Skeletal muscle satellite cell (primary cell): ENCODE results near the gene DTD1.

Experiments
- H3K27me3 ChIP-seq: 2 replicates; pipeline ENCODE4 v1.7.0; 2013; ENCODE audit warnings: low read length; ENCODE audit not compliant: control insufficient read depth, insufficient read depth
- H3K36me3 ChIP-seq: 2 replicates; pipeline ENCODE4 v1.7.0; 2013; ENCODE audit warnings: mild to moderate bottlenecking, control low read depth, low read length; ENCODE audit not compliant: insufficient read depth
- H3K4me1 ChIP-seq: 2 replicates; pipeline ENCODE4 v1.7.0; 2013; ENCODE audit warnings: low read length; ENCODE audit not compliant: control insufficient read depth, insufficient read depth
- H3K4me2 ChIP-seq: 2 replicates; pipeline ENCODE4 v1.7.0; 2013; ENCODE audit warnings: mild to moderate bottlenecking, low read length
- H3K4me3 ChIP-seq: 2 replicates; pipeline ENCODE4 v1.7.0; 2013; ENCODE audit warnings: low read length
- H3K9ac ChIP-seq: 2 replicates; pipeline ENCODE4 v1.7.0; 2013; ENCODE audit warnings: mild to moderate bottlenecking, low read depth, low read length, moderate library complexity
- H3K9me3 ChIP-seq: replicated peaks from 2 replicates; pipeline ENCODE4 v1.7.0; 2013; ENCODE audit warnings: mild to moderate bottlenecking, control low read depth, low read length

DTD1 gene

GRCh38 chr20:18715564-18715963 lies 127.7 kb downstream of the DTD1 start:
- Histone ChIP-seq H3K27me3 (no peaks in the 10 kb centered on the region), H3K4me3 (no peak overlapping the region)

DNA sequence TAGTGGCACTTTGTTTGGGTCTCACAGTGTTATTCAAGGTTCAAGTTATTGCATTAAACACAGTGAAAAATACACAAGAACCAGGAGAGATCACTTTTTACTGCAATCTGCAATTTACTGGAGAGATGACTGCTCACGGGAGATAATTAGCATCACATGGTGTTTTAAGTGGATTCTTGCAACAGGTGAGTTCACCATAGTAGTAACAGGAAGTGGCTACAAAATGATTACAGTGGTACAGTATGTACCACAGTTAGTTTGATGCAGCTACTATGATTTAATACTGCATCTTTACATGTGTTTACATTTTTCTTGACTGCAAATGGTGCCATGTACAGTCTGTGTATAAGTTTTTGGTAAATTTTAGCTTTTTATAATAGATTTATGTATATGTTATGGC lies 129.2 kb downstream of the DTD1 start:
- Histone ChIP-seq H3K9me3 (no peaks in the 10 kb centered on the region), H3K4me1 (peaks cover 16% of the 10 kb centered on the region), H3K27me3 (no peaks in the 10 kb centered on the region), H3K4me3 (no peak overlapping the region), H3K9ac (no peak overlapping the region), H3K36me3 (no peaks in the 10 kb centered on the region), H3K4me2 (no peak overlapping the region)

More at GRCh38 chr20:18715564-18715963, 127.7 kb downstream of the DTD1 start:
- H3K9ac ChIP-seq: no peak overlapping the region
- H3K9me3 ChIP-seq: no peaks in the 10 kb centered on the region
- no peak overlapping the region for H3K4me2 ChIP-seq
- H3K4me1 ChIP-seq: peaks cover 16% of the 10 kb centered on the region
- no peaks in the 10 kb centered on the region for H3K36me3 ChIP-seq

DNA sequence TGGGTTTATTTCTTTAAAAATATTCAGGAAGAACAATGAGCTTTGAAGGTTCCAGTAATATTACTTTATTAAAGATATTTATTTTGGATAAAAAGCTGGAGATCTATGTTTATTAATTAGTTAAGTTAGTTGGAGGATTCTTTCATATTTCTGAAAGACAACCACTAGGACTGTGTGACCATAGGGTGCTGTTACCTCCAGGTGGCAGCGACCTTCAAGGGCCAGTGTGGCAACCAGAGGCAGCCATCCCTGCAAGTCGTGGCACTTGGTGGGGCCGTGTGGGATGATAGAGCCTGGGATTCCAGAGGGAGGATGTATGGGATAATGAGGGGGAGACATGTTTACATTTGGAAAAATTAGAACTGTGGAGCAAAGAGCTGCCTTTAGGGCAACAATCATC lies 130.3 kb downstream of the DTD1 start:
- Histone ChIP-seq H3K4me3 (no peak overlapping the region), H3K4me1 (peaks cover 16% of the 10 kb centered on the region), H3K9ac (no peak overlapping the region), H3K27me3 (no peaks in the 10 kb centered on the region), H3K36me3 (no peaks in the 10 kb centered on the region), H3K4me2 (no peak overlapping the region), H3K9me3 (no peaks in the 10 kb centered on the region)

GRCh38 chr20:18719426-18719825 lies 131.6 kb downstream of the DTD1 start:
- H3K36me3 ChIP-seq: no peaks in the 10 kb centered on the region
- no peak overlapping the region for H3K4me2 ChIP-seq
- H3K9ac ChIP-seq: peak overlapping the region; percentile 11
- H3K27me3 ChIP-seq: no peaks in the 10 kb centered on the region
- H3K4me3 ChIP-seq: no peak overlapping the region
- peaks cover 16% of the 10 kb centered on the region for H3K4me1 ChIP-seq
- no peaks in the 10 kb centered on the region for H3K9me3 ChIP-seq

DNA sequence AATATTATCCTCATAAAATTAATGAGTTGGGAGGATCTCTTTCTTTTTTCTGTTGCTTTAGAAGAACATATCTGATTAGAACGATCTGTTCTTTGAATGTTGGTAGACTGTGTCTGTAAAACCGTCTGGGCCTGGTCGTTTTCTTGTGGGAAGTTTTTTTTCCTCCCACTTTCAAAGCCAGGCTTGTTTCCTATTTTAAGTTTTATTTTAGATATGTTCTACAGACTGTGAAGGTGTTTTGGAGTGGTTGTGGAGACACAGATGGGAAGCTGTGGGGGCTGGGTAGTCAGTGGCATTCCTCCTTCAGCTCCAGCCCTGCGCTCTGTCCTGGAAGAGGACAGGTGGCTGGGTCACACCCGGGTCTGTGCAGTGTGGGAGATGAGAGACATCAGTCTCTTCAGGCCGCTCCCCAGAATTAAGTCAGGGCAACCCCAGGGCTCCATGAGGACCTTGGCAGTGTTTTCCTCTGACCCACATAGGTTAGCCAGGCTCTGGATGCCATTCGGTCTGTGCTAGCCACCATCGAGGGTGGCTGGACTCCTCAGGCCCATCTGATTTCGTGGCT lies 133.8 kb downstream of the DTD1 start:
- Histone ChIP-seq H3K4me1 (peaks cover 16% of the 10 kb centered on the region), H3K27me3 (no peaks in the 10 kb centered on the region), H3K4me2 (no peak overlapping the region), H3K4me3 (no peak overlapping the region), H3K9me3 (no peaks in the 10 kb centered on the region), H3K9ac (no peak overlapping the region), H3K36me3 (no peaks in the 10 kb centered on the region)

DNA sequence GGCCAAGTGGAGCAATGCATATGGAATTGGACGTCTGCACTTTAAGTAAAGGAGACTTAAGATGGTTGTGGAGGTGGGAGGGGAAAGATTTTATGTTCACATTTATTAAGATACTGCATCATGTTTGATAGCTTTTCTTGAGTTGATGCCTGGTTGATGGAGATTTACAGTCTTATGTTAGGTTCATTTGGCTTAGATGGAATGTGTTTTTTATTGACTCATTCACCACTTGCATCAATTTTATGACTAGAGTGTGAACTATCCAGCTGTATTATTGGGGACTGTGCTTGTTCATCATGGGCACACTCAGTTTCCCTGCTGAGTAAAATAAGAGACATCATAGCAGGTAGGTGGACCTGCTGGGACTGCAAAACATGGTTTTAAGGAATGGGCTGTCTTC lies 134.5 kb downstream of the DTD1 start:
- Histone ChIP-seq H3K36me3 (no peaks in the 10 kb centered on the region), H3K4me3 (no peak overlapping the region), H3K9ac (no peak overlapping the region), H3K4me2 (no peak overlapping the region), H3K27me3 (no peaks in the 10 kb centered on the region), H3K4me1 (peaks cover 10% of the 10 kb centered on the region), H3K9me3 (no peaks in the 10 kb centered on the region)

- Histone ChIP-seq H3K27me3 (no peaks in the 10 kb centered on the region), H3K9me3 (no peaks in the 10 kb centered on the region), H3K4me3 (no peak overlapping the region), H3K4me1 (peaks cover 6% of the 10 kb centered on the region), H3K4me2 (no peak overlapping the region), H3K9ac (no peak overlapping the region), H3K36me3 (no peaks in the 10 kb centered on the region)
Measured at GRCh38 chr20:18724077-18724476, 136.2 kb downstream of the DTD1 start.

DNA sequence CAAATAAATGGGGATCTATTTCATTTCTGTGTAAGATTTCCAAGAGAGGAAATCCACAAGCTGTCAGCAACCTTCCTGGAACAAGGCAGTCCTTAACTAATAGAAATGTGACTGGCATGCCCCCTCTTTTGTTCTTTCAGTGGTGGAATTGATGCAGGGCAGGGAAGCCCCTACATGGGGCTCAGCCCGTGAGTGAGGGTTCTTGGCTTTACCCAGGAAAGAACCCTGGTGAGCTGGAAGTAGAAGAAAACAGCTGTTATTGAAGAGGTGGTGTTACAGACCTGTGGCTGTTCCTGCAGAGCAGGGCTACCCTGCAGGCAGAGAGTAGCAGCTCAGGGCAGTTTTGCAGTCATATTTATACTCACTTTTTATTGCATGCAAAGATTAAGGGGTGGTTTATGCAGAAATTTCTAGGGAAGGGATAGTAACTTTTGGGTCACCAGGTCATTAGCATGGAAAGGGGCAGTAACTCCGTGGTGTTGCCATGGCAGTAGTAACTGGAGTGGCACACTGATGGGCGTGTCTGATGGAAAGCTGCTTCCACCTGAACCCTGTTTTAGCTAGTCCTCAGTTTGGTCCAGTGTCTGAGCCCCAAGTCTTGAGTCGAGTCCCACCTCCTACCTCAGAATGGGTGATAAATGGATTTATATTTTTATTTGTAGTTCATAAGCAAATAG lies 137.1 kb downstream of the DTD1 start:
- Histone ChIP-seq H3K36me3 (no peaks in the 10 kb centered on the region), H3K4me1 (no peaks in the 10 kb centered on the region), H3K4me2 (no peak overlapping the region), H3K9ac (no peak overlapping the region), H3K4me3 (no peak overlapping the region), H3K27me3 (no peaks in the 10 kb centered on the region), H3K9me3 (no peaks in the 10 kb centered on the region)

- H3K4me2 ChIP-seq: no peak overlapping the region
- no peaks in the 10 kb centered on the region for H3K27me3 ChIP-seq
- no peaks in the 10 kb centered on the region for H3K9me3 ChIP-seq
- no peak overlapping the region for H3K9ac ChIP-seq
- H3K4me3 ChIP-seq: no peak overlapping the region
- H3K4me1 ChIP-seq: no peaks in the 10 kb centered on the region
- no peaks in the 10 kb centered on the region for H3K36me3 ChIP-seq
Measured at GRCh38 chr20:18727032-18727508, 139.2 kb downstream of the DTD1 start.

GRCh38 chr20:18728165-18728869 lies 140.5 kb downstream of the DTD1 start:
- no peak overlapping the region for H3K4me2 ChIP-seq
- no peaks in the 10 kb centered on the region for H3K27me3 ChIP-seq
- no peaks in the 10 kb centered on the region for H3K4me1 ChIP-seq
- H3K4me3 ChIP-seq: no peak overlapping the region
- no peaks in the 10 kb centered on the region for H3K36me3 ChIP-seq
- H3K9me3 ChIP-seq: no peaks in the 10 kb centered on the region
- no peak overlapping the region for H3K9ac ChIP-seq

GRCh38 chr20:18728870-18729224 lies 141.0 kb downstream of the DTD1 start:
- H3K4me1 ChIP-seq: no peaks in the 10 kb centered on the region
- H3K9me3 ChIP-seq: no peaks in the 10 kb centered on the region
- H3K36me3 ChIP-seq: no peaks in the 10 kb centered on the region
- H3K9ac ChIP-seq: no peak overlapping the region
- H3K4me3 ChIP-seq: no peak overlapping the region
- H3K27me3 ChIP-seq: no peaks in the 10 kb centered on the region
- H3K4me2 ChIP-seq: no peak overlapping the region
